ENCODE data around the gene SIRT5. TPM values are rescaled to one million over a fixed set of nuclear protein-coding genes. Genes with fewer than 3 reads are reported as not detected.

Gene SIRT5
- total RNA-seq, 1 experiment from 2014 or later, result 13.8 TPM

DNA sequence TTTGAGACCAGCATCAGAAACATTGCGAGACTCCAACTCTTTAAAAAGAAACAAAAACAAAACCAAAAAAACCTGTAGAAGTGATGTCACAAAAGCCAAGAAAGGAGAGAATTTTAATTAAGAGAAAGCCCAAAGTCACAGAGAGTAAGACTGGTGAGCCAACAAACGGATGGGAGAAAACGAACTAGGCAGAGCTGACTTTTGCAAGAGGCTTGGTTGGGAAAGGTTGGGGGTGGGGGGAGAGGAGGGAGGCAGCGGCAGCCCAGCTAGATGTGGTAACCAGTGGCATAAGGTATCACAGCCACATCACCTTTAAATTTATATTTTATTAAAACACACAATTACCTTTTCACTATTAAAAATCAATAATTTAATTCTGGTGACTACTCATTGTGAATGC, 64.2 kb downstream of the SIRT5 start (continued):
- TF ChIP-seq TCF7L2 (IDR thresholded peaks at IDR 0.05; ENCODE audit: borderline replicate concordance, extremely low read depth, insufficient read depth, insufficient read length), result no peak
- TF ChIP-seq, protein P1, sequence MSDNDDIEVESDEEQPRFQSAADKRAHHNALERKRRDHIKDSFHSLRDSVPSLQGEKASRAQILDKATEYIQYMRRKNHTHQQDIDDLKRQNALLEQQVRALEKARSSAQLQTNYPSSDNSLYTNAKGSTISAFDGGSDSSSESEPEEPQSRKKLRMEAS (IDR thresholded peaks at IDR 0.05), result no peak

- Histone ChIP-seq H3K27ac (ENCODE audit: low read depth, low read length) (no peak overlapping the region), H3K79me2 (ENCODE audit: insufficient read depth, low read length) (no peaks in the 10 kb centered on the region), H3K36me3 (ENCODE audit: control insufficient read depth in 1 of 2, insufficient read depth in 2 of 2, low read length in 2 of 2) (peaks cover 12 to 17% of the 10 kb centered on the region in 2 experiments; a peak in 2 of 4 replicates), H2AFZ (ENCODE audit: low read depth, low read length, poor library complexity, severe bottlenecking) (no peak overlapping the region), H4K20me1 (ENCODE audit: insufficient read depth) (no peaks in the 10 kb centered on the region), H3K27me3 (ENCODE audit: insufficient read depth, low read length) (no peaks in the 10 kb centered on the region), H3K9ac (ENCODE audit: low read length) (no peak overlapping the region), H3K9me3 (ENCODE audit: control insufficient read depth in 1 of 2, insufficient read depth in 1 of 2, low read depth in 1 of 2, low read length in 2 of 2) (no peaks in the 10 kb centered on the region), H3K4me2 (ENCODE audit: low read length) (no peak overlapping the region), H3K4me1 (ENCODE audit: control insufficient read depth in 1 of 2, insufficient read depth in 2 of 2, low read length in 2 of 2) (no peaks in the 10 kb centered on the region), H3K4me3 (replicated peaks in 1 of 2; ENCODE audit: low read depth in 1 of 2, low read length in 2 of 2) (no peak overlapping the region), H3K9me2 (ENCODE audit: insufficient read depth) (no peaks in the 10 kb centered on the region)
- POLR2A ChIA-PET, result no interaction called here
- CTCF ChIA-PET, result no interaction called here
- intact Hi-C loops (cut with micrococcal nuclease), result no loop called here
- BruUV-seq (replicated peaks), result no TSS peak
- RAD21 ChIA-PET (ENCODE audit: low non-redundant PET in 1 of 2, low total read pairs in 2 of 2, uncharacterized antibody in 2 of 2, unreplicated experiment in 2 of 2), result no interaction called here
- DNase-seq (ENCODE audit: low read depth, low spot score) (no peak), ATAC-seq (no peak)
- TF ChIP-seq, protein P2, sequence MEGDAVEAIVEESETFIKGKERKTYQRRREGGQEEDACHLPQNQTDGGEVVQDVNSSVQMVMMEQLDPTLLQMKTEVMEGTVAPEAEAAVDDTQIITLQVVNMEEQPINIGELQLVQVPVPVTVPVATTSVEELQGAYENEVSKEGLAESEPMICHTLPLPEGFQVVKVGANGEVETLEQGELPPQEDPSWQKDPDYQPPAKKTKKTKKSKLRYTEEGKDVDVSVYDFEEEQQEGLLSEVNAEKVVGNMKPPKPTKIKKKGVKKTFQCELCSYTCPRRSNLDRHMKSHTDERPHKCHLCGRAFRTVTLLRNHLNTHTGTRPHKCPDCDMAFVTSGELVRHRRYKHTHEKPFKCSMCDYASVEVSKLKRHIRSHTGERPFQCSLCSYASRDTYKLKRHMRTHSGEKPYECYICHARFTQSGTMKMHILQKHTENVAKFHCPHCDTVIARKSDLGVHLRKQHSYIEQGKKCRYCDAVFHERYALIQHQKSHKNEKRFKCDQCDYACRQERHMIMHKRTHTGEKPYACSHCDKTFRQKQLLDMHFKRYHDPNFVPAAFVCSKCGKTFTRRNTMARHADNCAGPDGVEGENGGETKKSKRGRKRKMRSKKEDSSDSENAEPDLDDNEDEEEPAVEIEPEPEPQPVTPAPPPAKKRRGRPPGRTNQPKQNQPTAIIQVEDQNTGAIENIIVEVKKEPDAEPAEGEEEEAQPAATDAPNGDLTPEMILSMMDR (IDR thresholded peaks at IDR 0.05 in 2 of 3, conservative IDR thresholded peaks at IDR 0.05 in 1 of 3; ENCODE audit: borderline replicate concordance in 1 of 3, insufficient read depth in 1 of 3, low read depth in 2 of 3, low read length in 2 of 3), result no peak
- no peak for TF ChIP-seq POLR2A (IDR thresholded peaks at IDR 0.05; ENCODE audit: borderline replicate concordance, extremely low read depth, insufficient read depth, insufficient read length)
- no peak for TF ChIP-seq SIN3A (IDR thresholded peaks at IDR 0.05; ENCODE audit: low read depth)
- TF ChIP-seq POLR2AphosphoS5 (IDR thresholded peaks at IDR 0.05; ENCODE audit: low read depth, low read length), result no peak
- TF ChIP-seq, protein P1 (IDR thresholded peaks at IDR 0.05), result no peak
- no peak for TF ChIP-seq ELF1 (IDR thresholded peaks at IDR 0.05; ENCODE audit: borderline replicate concordance, low read depth)
- TF ChIP-seq RAD21 (IDR thresholded peaks at IDR 0.05; ENCODE audit: low read depth), result no peak
- TF ChIP-seq SRF (IDR thresholded peaks at IDR 0.05; ENCODE audit: low read depth), result no peak
- TF ChIP-seq CBX3 (IDR thresholded peaks at IDR 0.05; ENCODE audit: low read depth), result no peak
- no peak for TF ChIP-seq REST (IDR thresholded peaks at IDR 0.05; ENCODE audit: low read depth)
- TF ChIP-seq, protein P3, sequence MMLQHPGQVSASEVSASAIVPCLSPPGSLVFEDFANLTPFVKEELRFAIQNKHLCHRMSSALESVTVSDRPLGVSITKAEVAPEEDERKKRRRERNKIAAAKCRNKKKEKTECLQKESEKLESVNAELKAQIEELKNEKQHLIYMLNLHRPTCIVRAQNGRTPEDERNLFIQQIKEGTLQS (IDR thresholded peaks at IDR 0.05), result no peak
- no peak for TF ChIP-seq SP1 (IDR thresholded peaks at IDR 0.05; ENCODE audit: low read depth)
- no peak for TF ChIP-seq FOSL1 (IDR thresholded peaks at IDR 0.05; ENCODE audit: low read depth)
- TF ChIP-seq CEBPB (IDR thresholded peaks at IDR 0.05; ENCODE audit: low read depth), result no peak
- no peak for TF ChIP-seq JUND (IDR thresholded peaks at IDR 0.05)
- TF ChIP-seq, protein P4, sequence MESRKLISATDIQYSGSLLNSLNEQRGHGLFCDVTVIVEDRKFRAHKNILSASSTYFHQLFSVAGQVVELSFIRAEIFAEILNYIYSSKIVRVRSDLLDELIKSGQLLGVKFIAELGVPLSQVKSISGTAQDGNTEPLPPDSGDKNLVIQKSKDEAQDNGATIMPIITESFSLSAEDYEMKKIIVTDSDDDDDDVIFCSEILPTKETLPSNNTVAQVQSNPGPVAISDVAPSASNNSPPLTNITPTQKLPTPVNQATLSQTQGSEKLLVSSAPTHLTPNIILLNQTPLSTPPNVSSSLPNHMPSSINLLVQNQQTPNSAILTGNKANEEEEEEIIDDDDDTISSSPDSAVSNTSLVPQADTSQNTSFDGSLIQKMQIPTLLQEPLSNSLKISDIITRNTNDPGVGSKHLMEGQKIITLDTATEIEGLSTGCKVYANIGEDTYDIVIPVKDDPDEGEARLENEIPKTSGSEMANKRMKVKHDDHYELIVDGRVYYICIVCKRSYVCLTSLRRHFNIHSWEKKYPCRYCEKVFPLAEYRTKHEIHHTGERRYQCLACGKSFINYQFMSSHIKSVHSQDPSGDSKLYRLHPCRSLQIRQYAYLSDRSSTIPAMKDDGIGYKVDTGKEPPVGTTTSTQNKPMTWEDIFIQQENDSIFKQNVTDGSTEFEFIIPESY (IDR thresholded peaks at IDR 0.05; ENCODE audit: extremely low read depth, insufficient replicate concordance, low read length), result no peak
- TF ChIP-seq YY1 (IDR thresholded peaks at IDR 0.05; ENCODE audit: extremely low read depth, insufficient replicate concordance, low read depth, low read length), result no peak
- TF ChIP-seq EGR1 (IDR thresholded peaks at IDR 0.05; ENCODE audit: low read depth), result no peak
Measured at GRCh38 chr6:13641315-13641714, 66.9 kb downstream of the SIRT5 start.
